IPS-11a (cell line): Measurements from ENCODE around the gene NFATC2.

ENCODE experiments used
- H3K4me3 ChIP-seq: one replicate; pipeline ENCODE4 v1.5.1; 2013; ENCODE audit warnings: low read depth, low read length, control low read depth

Gene NFATC2

GRCh38 chr20:51419646-51420045 lies 122.9 kb downstream of the NFATC2 start:
- H3K4me3 ChIP-seq = no peak overlapping the region

- H3K4me3 ChIP-seq = no peak overlapping the region
Observed at GRCh38 chr20:51419231-51419630, 123.3 kb downstream of the NFATC2 start.

GRCh38 chr20:51418137-51418529 lies 124.4 kb downstream of the NFATC2 start:
- no peak overlapping the region for H3K4me3 ChIP-seq

- no peak overlapping the region for H3K4me3 ChIP-seq
Observed at GRCh38 chr20:51417250-51418136, 125.0 kb downstream of the NFATC2 start.

- no peak overlapping the region for H3K4me3 ChIP-seq
Observed at GRCh38 chr20:51416532-51417249, 125.8 kb downstream of the NFATC2 start.

GRCh38 chr20:51413857-51414256 lies 128.7 kb downstream of the NFATC2 start:
- no peak overlapping the region for H3K4me3 ChIP-seq

GRCh38 chr20:51412951-51413481 lies 129.5 kb downstream of the NFATC2 start:
- no peak overlapping the region for H3K4me3 ChIP-seq

GRCh38 chr20:51412333-51412871 lies 130.1 kb downstream of the NFATC2 start:
- no peak overlapping the region for H3K4me3 ChIP-seq

- H3K4me3 ChIP-seq = no peak overlapping the region
Observed at GRCh38 chr20:51411870-51412269, 130.6 kb downstream of the NFATC2 start.

GRCh38 chr20:51410586-51411325 lies 131.8 kb downstream of the NFATC2 start:
- H3K4me3 ChIP-seq = no peak overlapping the region

GRCh38 chr20:51409192-51409880 lies 133.2 kb downstream of the NFATC2 start:
- no peak overlapping the region for H3K4me3 ChIP-seq

GRCh38 chr20:51404297-51405060 lies 138.0 kb downstream of the NFATC2 start:
- H3K4me3 ChIP-seq = no peak overlapping the region

- H3K4me3 ChIP-seq = no peak overlapping the region
Observed at GRCh38 chr20:51403466-51404220, 138.9 kb downstream of the NFATC2 start.

- no peak overlapping the region for H3K4me3 ChIP-seq
Observed at GRCh38 chr20:51402201-51402600, 140.3 kb downstream of the NFATC2 start.

- H3K4me3 ChIP-seq = no peak overlapping the region
Observed at GRCh38 chr20:51401496-51401895, 141.0 kb downstream of the NFATC2 start.

GRCh38 chr20:51400051-51400926 lies 142.2 kb downstream of the NFATC2 start:
- H3K4me3 ChIP-seq = no peak overlapping the region

- no peak overlapping the region for H3K4me3 ChIP-seq
Observed at GRCh38 chr20:51399006-51399890, 143.3 kb downstream of the NFATC2 start.
